ENCODE measurements around the gene PCDHB9.
"Not testable (repeated sequence)": the region's sequence is repeated elsewhere in the genome, so short reads cannot be mapped to it uniquely, and the experiment has no call there.

Gene PCDHB9

GRCh38 chr5:141184117-141184855, 2.7 kb upstream of the PCDHB9 start:
- FAIRE-seq; DNase-seq (ENCODE audit: low spot score): not testable (repeated sequence)

GRCh38 chr5:141188682-141189081, 1.7 kb downstream of the PCDHB9 start:
- FAIRE-seq = not testable (repeated sequence)

GRCh38 chr5:141189131-141189530, 2.2 kb downstream of the PCDHB9 start:
- not testable (repeated sequence) for FAIRE-seq; DNase-seq (ENCODE audit: low spot score)

More at GRCh38 chr5:141188682-141189081, 1.7 kb downstream of the PCDHB9 start:
- DNase-seq (ENCODE audit: low spot score) = not testable (repeated sequence)

- FAIRE-seq (no peak), DNase-seq (ENCODE audit: low spot score) (peak; percentile 42)
Observed at GRCh38 chr5:141192110-141192725, 5.3 kb downstream of the PCDHB9 start, which contains the start of gene PCDHB10. TSS of gene PCDHB10 (plus strand) at chr5:141192353. CDS start at chr5:141192553, 200 bp downstream.

GRCh38 chr5:141194332-141194731, 7.4 kb downstream of the PCDHB9 start:
- not testable (repeated sequence) for DNase-seq (ENCODE audit: low spot score); FAIRE-seq

GRCh38 chr5:141196363-141196762, 9.4 kb downstream of the PCDHB9 start:
- DNase-seq (ENCODE audit: low spot score) (no peak), FAIRE-seq (no peak)

GRCh38 chr5:141199359-141200235, 12.6 kb downstream of the PCDHB9 start, which contains the start of gene PCDHB11:
TSS of gene PCDHB11 (plus strand) at chr5:141199627. CDS start at chr5:141199775, 148 bp downstream.
- DNase-seq (ENCODE audit: low spot score) = peak; percentile 43
- no peak for FAIRE-seq

GRCh38 chr5:141201126-141201525, 14.2 kb downstream of the PCDHB9 start:
- not testable (repeated sequence) for FAIRE-seq

GRCh38 chr5:141201646-141202045, 14.7 kb downstream of the PCDHB9 start:
- not testable (repeated sequence) for DNase-seq (ENCODE audit: low spot score); FAIRE-seq

More at GRCh38 chr5:141201126-141201525, 14.2 kb downstream of the PCDHB9 start:
- DNase-seq (ENCODE audit: low spot score) = not testable (repeated sequence)

- FAIRE-seq = no peak
- DNase-seq (ENCODE audit: low spot score) = peak; percentile 30
Observed at GRCh38 chr5:141208478-141208877, 21.5 kb downstream of the PCDHB9 start, which contains the start of gene PCDHB12. TSS of gene PCDHB12 (plus strand) at chr5:141208719. CDS start at chr5:141208908, 189 bp downstream.

- DNase-seq (ENCODE audit: low spot score); FAIRE-seq: not testable (repeated sequence)
Observed at GRCh38 chr5:141210281-141210680, 23.3 kb downstream of the PCDHB9 start.

- FAIRE-seq; DNase-seq (ENCODE audit: low spot score): not testable (repeated sequence)
Observed at GRCh38 chr5:141210849-141211248, 23.9 kb downstream of the PCDHB9 start.

GRCh38 chr5:141213656-141214339, 26.8 kb downstream of the PCDHB9 start, which contains the start of gene PCDHB13:
TSS of gene PCDHB13 (plus strand) at chr5:141213919. CDS start at chr5:141214124, 205 bp downstream.
- not testable (repeated sequence) for DNase-seq (ENCODE audit: low spot score)

GRCh38 chr5:141214583-141214982, 27.6 kb downstream of the PCDHB9 start:
- FAIRE-seq; DNase-seq (ENCODE audit: low spot score): not testable (repeated sequence)

More at GRCh38 chr5:141213656-141214339, 26.8 kb downstream of the PCDHB9 start, which contains the start of gene PCDHB13:
- FAIRE-seq = not testable (repeated sequence)

GRCh38 chr5:141215504-141215903, 28.5 kb downstream of the PCDHB9 start:
- not testable (repeated sequence) for DNase-seq (ENCODE audit: low spot score); FAIRE-seq

GRCh38 chr5:141216035-141216434, 29.1 kb downstream of the PCDHB9 start:
- not testable (repeated sequence) for DNase-seq (ENCODE audit: low spot score); FAIRE-seq

- FAIRE-seq = no peak
- peak; percentile 50 for DNase-seq (ENCODE audit: low spot score)
Observed at GRCh38 chr5:141223112-141223783, 36.3 kb downstream of the PCDHB9 start, which contains the start of gene PCDHB14. TSS of gene PCDHB14 (plus strand) at chr5:141223343. CDS start at chr5:141223506, 163 bp downstream.

- DNase-seq (ENCODE audit: low spot score); FAIRE-seq: not testable (repeated sequence)
Observed at GRCh38 chr5:141224844-141225243, 37.9 kb downstream of the PCDHB9 start.

GRCh38 chr5:141225421-141225820, 38.5 kb downstream of the PCDHB9 start:
- not testable (repeated sequence) for DNase-seq (ENCODE audit: low spot score); FAIRE-seq
